SK-N-MC (cell line): Measurements from ENCODE around the gene TPM4.
"Not testable (repeated sequence)": the region's sequence is repeated elsewhere in the genome, so short reads cannot be mapped to it uniquely, and the experiment has no call there.

Source experiments
- DNase-seq: peaks from one replicate; pipeline ENCODE4 v3.0.0-alpha.2; 2011; ENCODE audit warnings: low read depth, low spot score
- H3K27ac ChIP-seq: fragments of 200-600 bp; sonication (generic); 2 replicates; pipeline ENCODE4 v1.5.1; 2016; ENCODE audit warnings: mixed run types
- H3K36me3 ChIP-seq: fragments of 200-600 bp; sonication (generic); 2 replicates; pipeline ENCODE4 v1.6.1; 2017; ENCODE audit warnings: antibody characterized with exemption, low read length, mixed read lengths; ENCODE audit not compliant: insufficient read depth
- H3K4me3 ChIP-seq: fragments of 200-600 bp; sonication (generic); 2 replicates; pipeline ENCODE4 v1.5.1; 2016
- H3K9ac ChIP-seq: fragments of 200-600 bp; sonication (generic); 2 replicates; pipeline ENCODE4 v1.8.0; 2017; ENCODE audit warnings: mixed run types, mixed read lengths; ENCODE audit not compliant: insufficient read length
- H3K9me3 ChIP-seq: fragments of 200-600 bp; sonication (generic); 2 replicates; pipeline ENCODE4 v1.6.1; 2017; ENCODE audit warnings: low read depth, mild to moderate bottlenecking, antibody characterized with exemption, low read length, moderate library complexity, mixed read lengths
- EZH2 ChIP-seq: fragments of 200-600 bp; sonication (generic); IDR thresholded peaks from one replicate; pipeline ENCODE4 v1.6.1; 2017; ENCODE audit warnings: antibody characterized with exemption
- FOXP2 ChIP-seq: optimal IDR thresholded peaks from 2 replicates; pipeline ENCODE3; 2011; ENCODE audit warnings: mild to moderate bottlenecking, moderate library complexity; ENCODE audit not compliant: insufficient read depth; ENCODE audit errors: extremely low read length, control extremely low read depth
- POLR2AphosphoS5 ChIP-seq: IDR thresholded peaks from 2 replicates; pipeline ENCODE4 v1.6.1; 2012; ENCODE audit warnings: mild to moderate bottlenecking, low read depth, low read length, borderline replicate concordance

Gene TPM4

DNA sequence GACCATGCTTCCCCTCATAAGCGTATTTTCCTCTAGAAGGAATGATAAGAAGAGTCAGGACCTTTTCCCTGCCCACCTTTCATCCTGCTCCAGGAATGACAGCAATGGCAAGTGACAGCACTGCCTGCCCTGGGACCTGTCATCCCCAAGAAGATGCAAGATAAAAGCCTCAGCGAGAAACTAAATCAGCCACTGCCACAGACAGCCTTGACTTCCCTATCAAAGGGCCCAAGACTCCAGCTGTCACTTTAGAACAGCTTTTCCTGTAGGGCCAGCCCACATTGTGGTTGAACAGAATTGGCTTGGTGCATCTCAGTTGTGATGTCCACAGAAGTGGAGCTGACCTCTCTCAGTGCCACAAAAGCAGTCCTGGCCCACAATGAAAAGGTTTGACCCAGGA is 36.5 kb downstream of the TPM4 start:
- Histone ChIP-seq H3K27ac (no peak overlapping the region), H3K36me3 (peaks cover 14% of the 10 kb centered on the region; the same call in 1 of the 2 replicates), H3K9ac (peak overlapping the region; percentile 98), H3K9me3 (no peaks in the 10 kb centered on the region), H3K4me3 (peak overlapping the region; percentile 94)
- no peak for DNase-seq
- TF ChIP-seq EZH2 (no peak), POLR2AphosphoS5 (no peak), FOXP2 (no peak)

DNA sequence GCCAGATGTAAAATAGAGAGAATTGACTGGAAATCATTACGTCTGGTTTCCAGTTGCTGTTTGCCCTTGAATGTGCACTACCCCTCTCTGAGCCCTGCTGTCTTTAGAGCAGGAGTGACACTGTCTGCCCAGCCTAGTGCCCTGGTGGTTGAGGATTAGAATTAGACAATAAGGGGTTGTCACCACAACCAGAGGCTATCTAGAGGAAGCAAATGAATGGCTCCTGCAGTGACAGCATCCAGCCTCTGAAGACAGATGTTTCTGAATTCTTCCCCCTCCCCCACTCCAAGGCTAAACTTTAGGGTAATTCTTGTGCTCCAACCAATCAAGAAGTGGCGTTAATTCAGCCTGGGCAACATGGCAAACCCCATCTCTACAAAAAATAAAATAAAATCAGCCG is 37.4 kb downstream of the TPM4 start:
- peaks cover 23% of the 10 kb centered on the region; the same call in 1 of the 2 replicates for H3K36me3 ChIP-seq
- DNase-seq, result no peak
- TF ChIP-seq EZH2, result no peak
- TF ChIP-seq POLR2AphosphoS5, result no peak
- TF ChIP-seq FOXP2, result no peak
- H3K4me3 ChIP-seq, result no peak overlapping the region
- H3K9me3 ChIP-seq, result no peaks in the 10 kb centered on the region
- H3K27ac ChIP-seq, result no peak overlapping the region
- no peak overlapping the region for H3K9ac ChIP-seq

GRCh38 chr19:16115301-16116039 is 39.2 kb downstream of the TPM4 start:
- Histone ChIP-seq H3K4me3 (no peak overlapping the region), H3K27ac (no peak overlapping the region), H3K36me3 (peaks cover 32% of the 10 kb centered on the region; the same call in 1 of the 2 replicates), H3K9me3 (no peaks in the 10 kb centered on the region), H3K9ac (no peak overlapping the region)
- no peak for DNase-seq
- TF ChIP-seq POLR2AphosphoS5 (no peak), FOXP2 (no peak), EZH2 (no peak)

GRCh38 chr19:16116067-16116466 is 39.8 kb downstream of the TPM4 start:
- no peak overlapping the region for H3K4me3 ChIP-seq
- TF ChIP-seq POLR2AphosphoS5 (no peak), FOXP2 (no peak), EZH2 (no peak)
- no peak for DNase-seq
- no peaks in the 10 kb centered on the region for H3K9me3 ChIP-seq
- no peak overlapping the region for H3K9ac ChIP-seq
- H3K36me3 ChIP-seq, result peaks cover 36% of the 10 kb centered on the region; the same call in 1 of the 2 replicates
- H3K27ac ChIP-seq, result no peak overlapping the region

DNA sequence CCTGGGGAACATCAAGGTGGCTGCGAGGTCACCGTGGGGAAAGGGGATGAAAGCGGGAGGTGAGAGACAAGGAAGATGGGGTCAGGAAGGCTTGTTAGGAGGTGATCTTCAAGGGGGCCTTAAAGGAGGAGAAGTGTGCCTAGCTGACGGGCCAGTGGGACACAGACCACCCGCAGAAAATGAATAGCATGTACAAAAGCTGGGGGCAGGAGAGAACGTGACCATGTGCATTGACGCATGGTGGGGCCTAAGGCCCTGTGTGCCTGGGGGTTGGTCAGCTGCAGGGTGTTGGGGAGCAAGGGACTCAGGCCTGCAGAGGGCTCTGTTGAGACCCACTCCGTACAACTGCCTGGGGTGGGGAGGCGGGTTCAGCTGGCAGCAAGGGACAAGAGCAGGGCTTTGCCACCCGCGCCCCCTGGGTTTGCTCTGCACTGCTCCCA is 41.3 kb downstream of the TPM4 start:
- no peak for DNase-seq
- Histone ChIP-seq H3K36me3 (peaks cover 51% of the 10 kb centered on the region; the same call in 1 of the 2 replicates), H3K4me3 (no peak overlapping the region), H3K27ac (no peak overlapping the region), H3K9ac (no peak overlapping the region), H3K9me3 (no peaks in the 10 kb centered on the region)
- no peak for TF ChIP-seq FOXP2
- no peak for TF ChIP-seq POLR2AphosphoS5
- TF ChIP-seq EZH2, result no peak

DNA sequence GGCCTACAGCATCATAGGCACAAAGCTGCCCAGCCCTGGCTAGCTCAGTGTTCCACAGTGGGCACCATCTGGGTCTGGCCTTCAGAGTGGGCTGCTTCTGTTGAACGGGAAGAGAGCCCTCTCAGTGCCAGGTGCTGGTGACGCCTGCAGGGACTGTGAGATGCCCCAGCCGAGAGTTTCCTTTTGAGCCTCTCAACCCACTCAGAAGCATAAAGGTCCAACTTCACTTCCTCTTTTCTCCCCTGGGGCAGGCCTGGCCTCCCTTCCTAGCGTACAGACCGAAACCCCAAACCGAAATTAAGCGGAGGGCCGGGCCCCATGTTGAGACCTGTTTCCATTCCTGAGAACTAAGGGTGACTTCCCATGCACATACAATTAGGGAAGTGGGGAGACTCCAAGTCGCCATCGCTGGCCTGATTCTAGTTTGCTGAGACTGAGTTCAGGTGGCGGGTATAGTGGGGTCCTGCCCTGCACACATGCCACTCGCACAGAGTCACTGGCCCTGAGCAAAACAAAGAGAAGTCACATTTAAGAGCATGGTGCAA is 42.3 kb downstream of the TPM4 start:
- Histone ChIP-seq H3K9me3 (no peaks in the 10 kb centered on the region), H3K4me3 (no peak overlapping the region), H3K9ac (no peak overlapping the region), H3K36me3 (peaks cover 53% of the 10 kb centered on the region; the same call in 1 of the 2 replicates), H3K27ac (no peak overlapping the region)
- TF ChIP-seq POLR2AphosphoS5 (no peak), EZH2 (no peak), FOXP2 (no peak)
- DNase-seq, result no peak

- DNase-seq, result not testable (repeated sequence)
Observed at GRCh38 chr19:16119075-16119857, 43.0 kb downstream of the TPM4 start.

DNA sequence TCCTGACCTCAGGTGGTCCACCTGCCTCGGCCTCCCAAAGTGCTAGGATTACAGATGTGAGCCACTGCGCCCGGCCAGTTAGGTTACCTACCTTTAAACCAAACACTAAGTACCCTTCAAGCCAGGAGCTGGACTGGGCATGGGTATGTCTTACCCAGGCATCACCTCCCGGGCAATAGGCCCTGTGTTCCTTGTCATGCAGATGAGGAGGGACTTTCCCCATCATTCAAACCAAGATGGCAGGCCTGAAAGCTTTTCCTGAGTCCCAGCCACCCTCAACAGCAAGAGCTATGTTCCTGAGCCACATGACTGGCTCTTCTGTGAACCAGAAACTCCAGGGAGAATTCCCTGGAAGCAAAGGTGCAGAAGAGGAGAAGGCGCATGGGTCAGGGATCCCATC is 44.8 kb downstream of the TPM4 start:
- Histone ChIP-seq H3K36me3 (peaks cover 62% of the 10 kb centered on the region; the same call in 1 of the 2 replicates), H3K9me3 (no peaks in the 10 kb centered on the region), H3K4me3 (no peak overlapping the region), H3K9ac (no peak overlapping the region), H3K27ac (no peak overlapping the region)
- no peak for TF ChIP-seq POLR2AphosphoS5
- no peak for TF ChIP-seq FOXP2
- no peak for TF ChIP-seq EZH2
- DNase-seq, result no peak

More at GRCh38 chr19:16119075-16119857, 43.0 kb downstream of the TPM4 start:
- H3K9ac ChIP-seq, H3K27ac ChIP-seq, H3K4me3 ChIP-seq, H3K9me3 ChIP-seq: not testable (repeated sequence)
- H3K36me3 ChIP-seq, result peaks cover 56% of the 10 kb centered on the region; the same call in 1 of the 2 replicates

- Histone ChIP-seq H3K4me3 (no peak overlapping the region), H3K36me3 (peaks cover 68% of the 10 kb centered on the region; the same call in 1 of the 2 replicates), H3K9me3 (no peaks in the 10 kb centered on the region), H3K9ac (no peak overlapping the region), H3K27ac (no peak overlapping the region)
- DNase-seq, result no peak
- TF ChIP-seq POLR2AphosphoS5 (no peak), FOXP2 (no peak)
Observed at GRCh38 chr19:16121967-16122366, 45.7 kb downstream of the TPM4 start.
